Ishikawa (cell line): ENCODE data around the gene HTR4.

Experiments used
- CEBPB ChIP-seq: IDR thresholded peaks from 2 replicates; pipeline ENCODE4 v1.6.1; 2012
- CREB1 ChIP-seq: IDR thresholded peaks from 2 replicates; pipeline ENCODE4 v1.6.1; 2012; ENCODE audit warnings: low read depth
- EP300 ChIP-seq: IDR thresholded peaks from 2 replicates; pipeline ENCODE4 v1.6.1; 2012; ENCODE audit warnings: borderline replicate concordance
- FOXM1 ChIP-seq: IDR thresholded peaks from 2 replicates; pipeline ENCODE4 v1.6.1; 2012; ENCODE audit warnings: low read depth, borderline replicate concordance
- NFIC ChIP-seq: IDR thresholded peaks from 2 replicates; pipeline ENCODE4 v1.6.1; 2012
- RAD21 ChIP-seq: IDR thresholded peaks from 2 replicates; pipeline ENCODE4 v1.6.1; 2012; ENCODE audit warnings: low read depth
- TAF1 ChIP-seq: IDR thresholded peaks from 2 replicates; pipeline ENCODE4 v1.6.1; 2012; ENCODE audit warnings: low read depth, mild to moderate bottlenecking
- TCF12 ChIP-seq: IDR thresholded peaks from 2 replicates; pipeline ENCODE4 v1.6.1; 2012; ENCODE audit warnings: low read depth
- TEAD4 ChIP-seq: IDR thresholded peaks from 2 replicates; pipeline ENCODE4 v1.6.1; 2012
- YY1 ChIP-seq: IDR thresholded peaks from 2 replicates; pipeline ENCODE4 v1.6.1; 2012; ENCODE audit warnings: low read depth
- TF ChIP-seq, protein P1 (sequence below): IDR thresholded peaks from 2 replicates; pipeline ENCODE4 v1.6.1; 2012
- TF ChIP-seq, protein P2 (sequence below): IDR thresholded peaks from 2 replicates; pipeline ENCODE4 v1.6.1; 2012

DNA sequence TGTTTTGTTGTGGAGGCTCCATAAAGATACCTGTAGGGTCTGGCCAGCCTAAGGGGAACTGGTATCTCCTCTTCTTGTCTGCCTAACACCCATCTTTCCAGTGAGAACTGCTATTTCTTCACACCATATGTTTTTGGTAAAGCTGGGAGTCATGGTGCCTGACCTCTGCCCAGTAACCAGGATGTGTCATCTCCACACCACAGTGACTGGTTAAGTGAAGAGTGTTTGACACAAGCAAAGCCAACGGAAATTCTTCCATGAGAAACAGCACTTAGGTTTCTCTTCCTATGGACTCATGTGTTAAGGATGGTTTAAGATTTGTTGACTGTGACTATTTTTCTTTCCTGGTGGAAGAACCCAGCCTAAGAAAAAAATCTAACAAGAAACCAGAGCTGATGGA lies 111.5 kb downstream of the HTR4 start:
- TF ChIP-seq TAF1: no peak
- TF ChIP-seq CREB1: no peak
- TF ChIP-seq, protein P1, sequence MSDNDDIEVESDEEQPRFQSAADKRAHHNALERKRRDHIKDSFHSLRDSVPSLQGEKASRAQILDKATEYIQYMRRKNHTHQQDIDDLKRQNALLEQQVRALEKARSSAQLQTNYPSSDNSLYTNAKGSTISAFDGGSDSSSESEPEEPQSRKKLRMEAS: no peak
- TF ChIP-seq YY1: no peak
- TF ChIP-seq, protein P2, sequence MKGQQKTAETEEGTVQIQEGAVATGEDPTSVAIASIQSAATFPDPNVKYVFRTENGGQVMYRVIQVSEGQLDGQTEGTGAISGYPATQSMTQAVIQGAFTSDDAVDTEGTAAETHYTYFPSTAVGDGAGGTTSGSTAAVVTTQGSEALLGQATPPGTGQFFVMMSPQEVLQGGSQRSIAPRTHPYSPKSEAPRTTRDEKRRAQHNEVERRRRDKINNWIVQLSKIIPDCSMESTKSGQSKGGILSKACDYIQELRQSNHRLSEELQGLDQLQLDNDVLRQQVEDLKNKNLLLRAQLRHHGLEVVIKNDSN: no peak
- TF ChIP-seq EP300: no peak
- no peak for TF ChIP-seq RAD21
- TF ChIP-seq FOXM1: no peak
- TF ChIP-seq CEBPB: no peak
- no peak for TF ChIP-seq TCF12
- TF ChIP-seq TEAD4: no peak
- TF ChIP-seq NFIC: no peak
